ENCODE results near the gene TMED4. TPM values are rescaled to one million over a fixed set of nuclear protein-coding genes. Genes with fewer than 3 reads are reported as not detected.
A peak's percentile ranks its signal among the peaks of the same experiment; 100 is the strongest.

The TMED4 gene
- total and polyA plus RNA-seq, 12 donors = 42.9 to 81.4 (median 67.8) TPM

DNA sequence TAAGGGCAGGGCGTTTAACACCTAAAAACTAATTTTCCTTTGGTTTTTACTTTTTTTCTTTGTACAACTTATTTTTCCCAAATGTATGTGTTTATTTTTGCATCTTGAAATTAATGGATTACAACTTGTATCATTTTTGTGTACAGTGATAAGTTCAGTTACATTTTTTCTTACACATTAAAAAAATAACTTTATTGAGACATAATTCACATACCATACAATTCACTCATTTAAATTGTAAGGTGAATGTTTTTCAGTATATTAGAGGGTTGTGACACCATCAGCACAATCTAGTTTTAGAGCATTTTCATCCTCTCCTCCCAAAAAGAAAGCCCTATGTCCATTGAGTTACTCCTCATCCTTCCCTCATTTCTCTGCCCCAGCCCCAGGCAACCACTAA is 36.0 kb upstream of the TMED4 start:
- no peaks in the 10 kb centered on the region for H3K9me3 ChIP-seq
- H3K4me1 ChIP-seq = peaks cover 11 to 98% (median 82%) of the 10 kb centered on the region in 9 donors
- no peaks in the 10 kb centered on the region for H3K27me3 ChIP-seq
- intact Hi-C loops (cut with DNase I) = no loop called here
- 91 to 93% methylated on average over 1 of the region's 1 CpG for WGBS, 2 donors
- H3K36me3 ChIP-seq = peaks cover 0 to 10% (median 0%) of the 10 kb centered on the region in 9 donors
- TF ChIP-seq CTCF (IDR thresholded peaks at IDR 0.05) = no peak
- no peak for ATAC-seq
- no peak overlapping the region for H3K4me3 ChIP-seq
- no peak for DNase-seq
- peak overlapping the region in 4 of 10 donors; percentile 17 to 45 (median 32) for H3K27ac ChIP-seq

DNA sequence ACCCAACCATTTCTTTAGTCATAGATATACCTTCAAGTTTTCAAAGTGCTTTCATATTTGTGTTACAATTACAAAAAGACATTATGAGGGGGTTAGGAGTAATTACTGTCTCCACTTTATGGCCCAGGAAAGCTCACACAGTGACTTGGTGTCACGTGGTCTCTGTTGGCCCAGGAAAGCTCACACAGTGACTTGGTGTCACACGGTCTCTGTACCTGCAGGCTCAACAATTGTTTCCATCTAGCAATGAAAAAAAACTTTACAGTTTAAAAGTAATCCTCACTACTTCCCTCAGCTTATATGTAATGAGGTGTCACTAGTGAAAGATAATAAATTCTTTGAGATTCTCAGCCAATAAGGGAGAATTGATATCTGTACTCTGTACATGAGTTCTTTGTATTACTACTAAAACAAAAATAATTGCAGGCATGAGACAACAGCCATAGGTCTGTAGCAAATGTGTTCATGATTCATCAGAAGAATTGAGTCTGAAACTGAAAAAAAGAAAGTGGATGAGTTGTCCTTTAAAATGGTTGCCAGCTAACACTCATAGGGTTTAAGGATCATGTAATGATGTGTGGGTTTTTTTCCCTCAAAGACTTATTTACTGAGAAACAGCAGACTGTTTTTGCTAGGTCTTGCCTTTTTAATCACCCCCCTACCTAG is 35.3 kb upstream of the TMED4 start:
- Histone ChIP-seq H3K9me3 (no peaks in the 10 kb centered on the region), H3K27ac (peak overlapping the region in 3 of 10 donors; percentile 5 to 41 (median 17)), H3K4me1 (peaks cover 4 to 94% (median 75%) of the 10 kb centered on the region in 9 donors), H3K27me3 (no peaks in the 10 kb centered on the region), H3K36me3 (peaks cover 0 to 10% (median 0%) of the 10 kb centered on the region in 9 donors), H3K4me3 (no peak overlapping the region)
- TF ChIP-seq CTCF (IDR thresholded peaks at IDR 0.05) = no peak
- intact Hi-C loops (cut with DNase I) = no loop called here
- DNase-seq = no peak
- 39 to 58% methylated on average over 2 of the region's 2 CpGs for WGBS, 2 donors
- ATAC-seq = peak in 3 of 8 donors; percentile 29 to 57 (median 31)

DNA sequence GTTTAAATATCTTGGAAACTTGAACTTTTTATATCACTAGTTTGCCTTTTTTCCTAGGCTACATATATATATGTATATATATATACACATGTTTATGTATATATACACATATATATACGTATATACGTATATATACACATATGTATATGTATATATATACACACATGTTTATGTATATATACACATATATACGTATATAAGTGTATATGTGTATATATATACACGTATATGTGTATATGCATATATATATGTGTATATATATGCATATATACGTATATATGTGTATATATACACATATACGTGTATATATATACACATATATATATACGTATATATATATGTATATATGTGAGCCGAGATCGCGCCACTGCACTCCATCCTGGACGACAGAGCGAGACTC is 34.5 kb upstream of the TMED4 start:
- intact Hi-C loops (cut with DNase I) = no loop called here
- no peak overlapping the region for H3K27ac ChIP-seq
- WGBS, 2 donors = 88 to 89% methylated on average over 12 of the region's 12 CpGs
- TF ChIP-seq CTCF (IDR thresholded peaks at IDR 0.05) = no peak
- DNase-seq (no peak), ATAC-seq (no peak)
- H3K36me3 ChIP-seq = peaks cover 0 to 10% (median 0%) of the 10 kb centered on the region in 9 donors
- H3K4me1 ChIP-seq = peaks cover 4 to 93% (median 67%) of the 10 kb centered on the region in 9 donors
- no peak overlapping the region for H3K4me3 ChIP-seq
- no peaks in the 10 kb centered on the region for H3K9me3 ChIP-seq
- no peaks in the 10 kb centered on the region for H3K27me3 ChIP-seq

DNA sequence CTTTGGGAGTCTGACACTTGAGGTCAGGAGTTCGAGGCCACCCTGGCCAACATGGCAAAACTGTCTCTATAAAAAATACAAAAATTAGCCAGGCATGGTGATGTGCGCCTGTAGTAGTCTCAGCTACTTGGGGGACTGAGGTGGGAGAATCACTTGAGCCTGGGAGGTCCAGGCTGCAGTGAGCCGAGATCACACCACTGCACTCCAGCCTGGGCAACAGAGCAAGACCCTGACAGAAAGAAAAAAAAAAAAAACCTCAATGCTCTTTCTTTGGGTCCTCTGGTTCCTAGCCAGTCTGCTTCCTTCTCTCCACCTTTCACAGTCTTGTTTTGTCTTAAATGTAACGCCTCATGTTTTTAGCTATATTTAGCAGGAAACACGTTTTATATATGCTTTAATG is 33.8 kb upstream of the TMED4 start:
- H3K27me3 ChIP-seq = no peaks in the 10 kb centered on the region
- no peaks in the 10 kb centered on the region for H3K9me3 ChIP-seq
- peak overlapping the region in 7 of 10 donors; percentile 15 to 78 (median 49) for H3K27ac ChIP-seq
- no peak for TF ChIP-seq CTCF (IDR thresholded peaks at IDR 0.05)
- DNase-seq = no peak
- peaks cover 4 to 86% (median 61%) of the 10 kb centered on the region in 9 donors for H3K4me1 ChIP-seq
- ATAC-seq = no peak
- intact Hi-C loops (cut with DNase I) = no loop called here
- H3K4me3 ChIP-seq = no peak overlapping the region
- WGBS, 2 donors = 79 to 82% methylated on average over 5 of the region's 5 CpGs
- peaks cover 0 to 10% (median 0%) of the 10 kb centered on the region in 9 donors for H3K36me3 ChIP-seq
